Cerebellar cortex (tissue), 1 donor: ENCODE results near the gene CD8A.
"Not testable (repeated sequence)": the region's sequence is repeated elsewhere in the genome, so short reads cannot be mapped to it uniquely, and the experiment has no call there.

Experiments
- DNase-seq: peaks from one replicate; pipeline ENCODE4 v3.0.0-alpha.2; 2015; ENCODE audit warnings: low spot score

Gene CD8A

GRCh38 chr2:86776532-86776931, 14.2 kb downstream of the CD8A start:
- no peak for DNase-seq

DNA sequence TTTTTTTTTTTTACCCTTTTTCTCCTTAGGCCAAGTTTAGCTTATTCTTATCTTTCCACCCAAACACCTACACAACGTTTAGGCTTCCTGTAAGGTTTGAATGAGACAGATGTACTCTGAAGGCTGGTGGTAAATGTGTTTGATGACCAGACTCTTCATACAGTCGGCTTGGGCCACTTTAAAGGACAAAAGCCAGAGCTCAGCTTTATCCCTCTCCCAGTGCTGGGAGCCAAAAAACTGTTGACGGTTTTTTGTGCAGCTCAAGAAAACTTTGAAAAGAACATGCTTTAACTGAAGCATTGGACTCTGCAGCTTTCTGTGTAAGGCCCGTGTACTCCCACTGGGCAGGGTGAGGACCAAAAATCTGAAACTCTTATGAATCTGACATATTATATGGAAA, 15.4 kb downstream of the CD8A start:
- DNase-seq, result no peak

- no peak for DNase-seq
These were observed 15.9 kb downstream of the CD8A start for GRCh38 chr2:86774862-86775261.

DNA sequence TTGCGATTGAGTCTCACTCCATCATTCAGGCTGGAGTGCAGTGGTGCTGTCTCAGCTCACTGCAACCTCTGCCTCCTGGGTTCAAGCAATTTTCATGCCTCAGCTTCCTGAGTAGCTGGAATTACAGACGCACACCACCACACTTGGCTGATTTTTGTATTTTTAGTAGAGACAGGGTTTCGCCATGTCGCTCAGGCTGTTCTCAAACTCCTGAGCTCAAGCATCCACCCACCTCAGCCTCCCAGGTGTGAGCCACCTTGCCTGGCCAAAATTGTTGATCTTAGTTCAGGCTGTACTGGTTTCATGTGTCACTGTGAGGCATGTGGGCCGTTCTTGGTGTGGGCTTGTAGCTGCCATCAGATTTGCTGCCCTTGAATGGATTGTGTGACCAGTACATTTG, 18.1 kb downstream of the CD8A start:
- no peak for DNase-seq

GRCh38 chr2:86770816-86771301, 19.9 kb downstream of the CD8A start:
- no peak for DNase-seq

DNA sequence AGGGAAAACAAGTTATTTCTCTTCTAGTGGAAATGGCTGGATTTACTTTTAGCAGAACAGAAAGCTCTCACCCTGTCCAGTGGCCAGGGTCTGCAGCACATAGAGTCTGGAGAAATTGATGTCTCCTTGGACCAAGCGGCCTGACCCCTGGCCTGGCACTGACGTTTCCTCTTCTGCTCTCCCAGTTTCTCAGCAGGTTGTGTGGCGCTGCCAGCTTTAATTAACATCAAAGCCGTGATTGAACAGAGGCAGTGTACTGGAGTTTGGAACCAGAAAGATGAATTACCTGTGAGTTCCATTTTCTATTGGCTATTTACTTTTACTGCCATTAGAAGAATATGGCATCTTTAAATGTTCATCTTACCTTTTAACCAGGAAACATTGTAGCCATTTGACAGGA, 20.9 kb downstream of the CD8A start:
- peak; percentile 54 for DNase-seq

DNA sequence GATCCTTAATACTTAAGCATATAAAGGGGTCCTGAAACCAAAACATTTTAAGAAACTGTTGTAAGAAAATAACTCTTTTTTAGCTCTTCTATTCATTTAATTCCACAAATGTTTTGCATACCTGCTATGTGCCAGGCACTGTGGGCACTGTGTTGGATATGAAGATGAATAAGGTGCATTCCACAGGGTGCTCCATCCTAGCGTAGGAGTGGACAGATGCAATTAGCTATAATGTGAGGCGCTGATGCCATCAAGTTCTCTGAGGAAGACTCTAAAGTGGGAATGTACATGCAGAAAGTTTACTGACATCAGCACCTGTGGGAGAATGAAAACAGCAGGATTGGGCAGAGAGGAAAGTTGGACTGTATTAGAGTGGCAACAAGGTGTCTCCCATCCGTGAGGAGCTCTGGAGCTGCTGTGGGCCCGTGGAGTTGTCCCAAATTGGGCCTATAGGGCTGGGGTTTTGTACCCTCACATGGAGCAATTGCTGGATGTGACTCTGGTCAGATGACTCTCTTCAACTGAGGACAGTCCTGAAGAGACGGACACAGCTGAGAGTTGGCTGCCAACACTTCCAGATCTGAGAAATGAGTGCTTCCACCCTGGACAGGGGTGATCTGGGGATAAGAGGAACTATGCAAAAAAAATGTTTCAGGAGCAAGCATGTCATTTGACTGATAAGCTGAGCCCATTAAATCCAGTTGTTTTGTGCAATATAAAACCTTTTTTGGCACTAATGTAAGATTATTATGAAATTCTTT, 22.3 kb downstream of the CD8A start:
- no peak for DNase-seq

DNA sequence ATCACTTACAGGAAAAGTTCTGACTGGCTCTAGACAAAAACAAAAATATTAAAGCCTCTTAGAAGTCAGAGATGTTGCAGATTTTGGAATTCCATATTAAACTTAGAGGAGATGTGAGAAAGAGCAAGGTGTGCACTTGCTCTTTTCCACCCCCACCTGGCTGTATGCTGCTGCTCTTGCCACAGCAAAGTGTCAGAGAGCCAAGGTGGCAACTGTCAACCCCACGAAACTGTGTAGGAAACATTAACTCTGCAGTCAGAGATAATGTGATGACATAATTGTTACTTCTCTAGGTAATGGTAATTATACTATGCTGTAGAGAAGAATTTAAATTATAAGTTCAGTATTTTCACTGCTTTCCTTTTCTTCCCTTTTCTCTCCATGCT, 25.4 kb downstream of the CD8A start:
- no peak for DNase-seq

GRCh38 chr2:86764661-86765309, 25.9 kb downstream of the CD8A start:
- peak; percentile 76 for DNase-seq

- no peak for DNase-seq
These were observed 30.3 kb downstream of the CD8A start for GRCh38 chr2:86760371-86760770.

GRCh38 chr2:86758405-86758804, 32.3 kb downstream of the CD8A start:
- no peak for DNase-seq

GRCh38 chr2:86753606-86754005, 37.1 kb downstream of the CD8A start:
- no peak for DNase-seq

- DNase-seq, result no peak
These were observed 37.8 kb downstream of the CD8A start for GRCh38 chr2:86752934-86753333.

- no peak for DNase-seq
These were observed 38.9 kb downstream of the CD8A start for GRCh38 chr2:86751778-86752177.

GRCh38 chr2:86750240-86750839, 40.4 kb downstream of the CD8A start:
- DNase-seq, result no peak

GRCh38 chr2:86747711-86748639, 42.7 kb downstream of the CD8A start:
- peak; percentile 81 for DNase-seq

GRCh38 chr2:86746939-86747338, 43.8 kb downstream of the CD8A start:
- no peak for DNase-seq

DNA sequence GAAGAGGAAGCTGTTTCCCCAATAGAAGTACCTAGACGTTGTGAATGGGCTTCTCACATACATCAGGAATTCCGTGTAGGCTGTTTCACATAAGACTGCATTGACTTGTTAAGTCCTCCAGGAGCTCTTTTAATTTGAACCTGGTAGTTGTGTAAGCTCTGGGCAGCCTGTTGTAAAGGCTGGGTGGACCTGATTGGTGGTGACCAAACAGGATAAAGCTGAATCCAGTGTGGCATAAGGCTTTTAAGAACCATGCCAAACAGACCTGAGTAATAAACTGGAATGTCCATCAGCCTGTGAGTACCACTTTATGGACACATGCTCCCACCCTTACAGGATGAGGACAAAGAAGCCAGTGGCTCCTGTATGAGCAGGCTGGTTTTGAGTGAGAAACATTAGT, 46.6 kb downstream of the CD8A start:
- no peak for DNase-seq

- not testable (repeated sequence) for DNase-seq
These were observed 48.7 kb downstream of the CD8A start for GRCh38 chr2:86741889-86742498.

- DNase-seq, result not testable (repeated sequence)
These were observed 50.8 kb downstream of the CD8A start for GRCh38 chr2:86739889-86740288.

DNA sequence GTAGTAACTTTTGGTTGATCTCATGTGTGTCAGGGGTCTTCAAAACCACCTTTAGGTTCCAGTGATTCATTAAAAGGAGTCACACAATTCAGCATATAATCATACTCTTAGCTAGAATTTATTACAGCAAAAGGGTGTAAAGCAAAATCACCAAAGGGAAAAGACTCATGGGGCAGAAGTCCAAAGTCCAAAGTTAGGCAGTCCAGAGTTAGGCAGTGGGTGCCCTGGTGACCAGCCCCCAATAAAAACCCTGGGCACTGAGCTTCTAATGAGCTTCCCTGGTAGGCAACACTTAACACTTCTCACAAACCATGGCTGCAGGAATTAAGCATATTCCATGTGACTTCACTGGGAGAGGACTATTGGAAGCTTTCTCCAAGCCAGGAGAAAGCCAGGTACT, 51.2 kb downstream of the CD8A start:
- not testable (repeated sequence) for DNase-seq

DNA sequence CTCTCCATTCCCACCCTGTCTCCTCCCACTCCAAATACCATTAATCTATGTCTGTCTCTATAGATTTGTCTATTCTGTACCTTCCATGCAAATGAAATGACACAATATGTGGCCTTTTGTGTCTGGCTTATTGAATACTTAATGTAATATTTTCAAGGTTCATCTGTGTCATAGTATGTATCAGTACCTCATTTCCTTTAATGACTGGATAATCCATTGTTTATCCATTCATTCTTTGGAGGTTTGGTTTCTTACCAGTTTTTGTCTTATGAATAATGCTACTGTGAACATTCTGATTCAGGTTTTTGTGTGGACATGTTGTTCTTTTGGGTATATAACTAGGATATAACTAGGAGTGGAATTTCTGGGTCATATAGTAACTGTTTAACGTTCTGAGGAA, 55.8 kb downstream of the CD8A start:
- not testable (repeated sequence) for DNase-seq
